Middle frontal gyrus (tissue), 1 donor: ENCODE measurements around the gene EIF1.
A peak's percentile ranks its signal among the peaks of the same experiment; 100 is the strongest.
"Not testable (repeated sequence)": the region's sequence is repeated elsewhere in the genome, so short reads cannot be mapped to it uniquely, and the experiment has no call there.

Experiments used
- DNase-seq: peaks from one replicate; pipeline ENCODE4 v3.0.0-alpha.2; 2015; ENCODE audit warnings: low spot score; ENCODE audit errors: extremely low spot score

Gene EIF1

GRCh38 chr17:41700843-41701242, 12.2 kb downstream of the EIF1 start:
- not testable (repeated sequence) for DNase-seq

GRCh38 chr17:41702712-41703111, 14.0 kb downstream of the EIF1 start:
- no peak for DNase-seq

- DNase-seq: no peak
Measured at GRCh38 chr17:41705271-41705991, 16.7 kb downstream of the EIF1 start.

- no peak for DNase-seq
Measured at GRCh38 chr17:41707803-41708669, 19.4 kb downstream of the EIF1 start.

GRCh38 chr17:41710472-41711090, 21.9 kb downstream of the EIF1 start:
- DNase-seq: peak; percentile 67

GRCh38 chr17:41711669-41712400, 23.1 kb downstream of the EIF1 start, which contains the start of gene GAST:
TSS of gene GAST (plus strand) at chr17:41712331. CDS start at chr17:41715437, 3,106 bp downstream.
- DNase-seq: no peak

- no peak for DNase-seq
Measured at GRCh38 chr17:41717408-41718286, 29.0 kb downstream of the EIF1 start.

GRCh38 chr17:41718287-41718645, 29.6 kb downstream of the EIF1 start:
- DNase-seq: no peak

GRCh38 chr17:41722231-41722630, 33.5 kb downstream of the EIF1 start:
- no peak for DNase-seq

GRCh38 chr17:41723801-41724475, 35.3 kb downstream of the EIF1 start:
- DNase-seq: no peak

GRCh38 chr17:41724476-41725050, 35.9 kb downstream of the EIF1 start:
- no peak for DNase-seq

- no peak for DNase-seq
Measured at GRCh38 chr17:41725134-41725533, 36.4 kb downstream of the EIF1 start.

GRCh38 chr17:41728056-41728455, 39.4 kb downstream of the EIF1 start:
- DNase-seq: no peak

GRCh38 chr17:41730479-41730878, 41.8 kb downstream of the EIF1 start:
- no peak for DNase-seq

- DNase-seq: no peak
Measured at GRCh38 chr17:41731836-41732235, 43.2 kb downstream of the EIF1 start.

- DNase-seq: no peak
Measured at GRCh38 chr17:41733348-41734138, 44.9 kb downstream of the EIF1 start.

GRCh38 chr17:41734139-41734948, 45.7 kb downstream of the EIF1 start, which contains the start of gene HAP1:
TSS of gene HAP1 (minus strand) at chr17:41734643. CDS start at chr17:41734634, 9 bp downstream.
- DNase-seq: no peak

- no peak for DNase-seq
Measured at GRCh38 chr17:41734949-41735313, 46.2 kb downstream of the EIF1 start.
